Epithelial cell of esophagus (primary cell): ENCODE data around the gene INTS3.
"Not testable (repeated sequence)": the region's sequence is repeated elsewhere in the genome, so short reads cannot be mapped to it uniquely, and the experiment has no call there.

Source experiments
- DNase-seq: peaks from one replicate; pipeline ENCODE4 v3.0.0; 2010; ENCODE audit warnings: low read depth
- H3K4me3 ChIP-seq: 2 replicates; pipeline ENCODE4 v1.5.1; 2011; ENCODE audit warnings: mild to moderate bottlenecking, low read length, control low read depth
- TF ChIP-seq, protein P1 (sequence below): IDR thresholded peaks from 2 replicates; pipeline ENCODE4 v1.5.1; 2011; ENCODE audit warnings: low read depth, mild to moderate bottlenecking, low read length, control low read depth, inconsistent platforms; ENCODE audit not compliant: insufficient read depth; ENCODE audit errors: missing control alignments

INTS3 gene

DNA sequence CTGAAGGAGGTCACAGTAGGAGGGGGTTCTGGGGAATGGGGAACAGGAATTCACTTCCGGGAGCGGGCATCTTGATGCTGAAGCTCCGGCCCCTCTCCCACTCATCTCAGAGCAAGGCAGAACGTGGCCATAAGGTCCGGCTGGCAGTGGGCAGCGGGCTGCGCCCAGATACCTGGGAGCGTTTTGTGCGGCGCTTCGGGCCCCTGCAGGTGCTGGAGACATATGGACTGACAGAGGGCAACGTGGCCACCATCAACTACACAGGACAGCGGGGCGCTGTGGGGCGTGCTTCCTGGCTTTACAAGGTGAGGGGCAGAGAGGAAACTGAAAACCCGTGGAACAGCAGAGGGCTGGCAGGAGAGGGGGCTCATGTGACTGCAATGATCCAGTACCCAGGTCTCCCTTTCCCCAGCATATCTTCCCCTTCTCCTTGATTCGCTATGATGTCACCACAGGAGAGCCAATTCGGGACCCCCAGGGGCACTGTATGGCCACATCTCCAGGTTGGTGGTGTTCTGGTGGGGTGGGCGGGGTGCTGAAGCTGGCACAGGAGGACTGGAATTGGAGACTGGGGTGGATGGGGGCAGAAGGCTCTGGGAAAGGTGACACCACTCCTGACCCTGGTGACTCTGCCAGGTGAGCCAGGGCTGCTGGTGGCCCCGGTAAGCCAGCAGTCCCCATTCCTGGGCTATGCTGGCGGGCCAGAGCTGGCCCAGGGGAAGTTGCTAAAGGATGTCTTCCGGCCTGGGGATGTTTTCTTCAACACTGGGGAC, 50.4 kb downstream of the INTS3 start:
- DNase-seq, result no peak
- H3K4me3 ChIP-seq, result no peak overlapping the region
- TF ChIP-seq, protein P1, sequence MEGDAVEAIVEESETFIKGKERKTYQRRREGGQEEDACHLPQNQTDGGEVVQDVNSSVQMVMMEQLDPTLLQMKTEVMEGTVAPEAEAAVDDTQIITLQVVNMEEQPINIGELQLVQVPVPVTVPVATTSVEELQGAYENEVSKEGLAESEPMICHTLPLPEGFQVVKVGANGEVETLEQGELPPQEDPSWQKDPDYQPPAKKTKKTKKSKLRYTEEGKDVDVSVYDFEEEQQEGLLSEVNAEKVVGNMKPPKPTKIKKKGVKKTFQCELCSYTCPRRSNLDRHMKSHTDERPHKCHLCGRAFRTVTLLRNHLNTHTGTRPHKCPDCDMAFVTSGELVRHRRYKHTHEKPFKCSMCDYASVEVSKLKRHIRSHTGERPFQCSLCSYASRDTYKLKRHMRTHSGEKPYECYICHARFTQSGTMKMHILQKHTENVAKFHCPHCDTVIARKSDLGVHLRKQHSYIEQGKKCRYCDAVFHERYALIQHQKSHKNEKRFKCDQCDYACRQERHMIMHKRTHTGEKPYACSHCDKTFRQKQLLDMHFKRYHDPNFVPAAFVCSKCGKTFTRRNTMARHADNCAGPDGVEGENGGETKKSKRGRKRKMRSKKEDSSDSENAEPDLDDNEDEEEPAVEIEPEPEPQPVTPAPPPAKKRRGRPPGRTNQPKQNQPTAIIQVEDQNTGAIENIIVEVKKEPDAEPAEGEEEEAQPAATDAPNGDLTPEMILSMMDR, result no peak

DNA sequence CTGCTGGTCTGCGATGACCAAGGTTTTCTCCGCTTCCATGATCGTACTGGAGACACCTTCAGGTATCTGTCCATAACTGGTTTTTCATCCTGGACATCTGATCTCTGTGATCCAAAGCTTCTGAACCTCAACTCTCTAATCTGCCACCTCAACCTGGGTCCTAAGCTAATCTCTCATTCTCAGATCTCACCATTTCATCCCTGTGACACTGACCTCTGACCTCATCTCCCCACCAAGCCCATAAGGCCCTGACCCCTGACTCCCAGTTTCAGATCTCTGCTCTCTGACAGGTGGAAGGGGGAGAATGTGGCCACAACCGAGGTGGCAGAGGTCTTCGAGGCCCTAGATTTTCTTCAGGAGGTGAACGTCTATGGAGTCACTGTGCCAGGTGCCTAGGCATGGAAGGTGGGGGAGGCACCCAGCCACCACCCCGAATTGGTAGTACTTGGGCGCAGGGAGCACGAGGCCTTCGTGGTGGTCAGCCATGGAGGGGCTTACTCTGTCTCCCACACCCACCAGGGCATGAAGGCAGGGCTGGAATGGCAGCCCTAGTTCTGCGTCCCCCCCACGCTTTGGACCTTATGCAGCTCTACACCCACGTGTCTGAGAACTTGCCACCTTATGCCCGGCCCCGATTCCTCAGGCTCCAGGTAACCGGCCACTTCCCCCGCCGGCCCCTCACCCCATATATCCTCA, 51.1 kb downstream of the INTS3 start:
- TF ChIP-seq, protein P1, result no peak
- no peak for DNase-seq
- no peak overlapping the region for H3K4me3 ChIP-seq

DNA sequence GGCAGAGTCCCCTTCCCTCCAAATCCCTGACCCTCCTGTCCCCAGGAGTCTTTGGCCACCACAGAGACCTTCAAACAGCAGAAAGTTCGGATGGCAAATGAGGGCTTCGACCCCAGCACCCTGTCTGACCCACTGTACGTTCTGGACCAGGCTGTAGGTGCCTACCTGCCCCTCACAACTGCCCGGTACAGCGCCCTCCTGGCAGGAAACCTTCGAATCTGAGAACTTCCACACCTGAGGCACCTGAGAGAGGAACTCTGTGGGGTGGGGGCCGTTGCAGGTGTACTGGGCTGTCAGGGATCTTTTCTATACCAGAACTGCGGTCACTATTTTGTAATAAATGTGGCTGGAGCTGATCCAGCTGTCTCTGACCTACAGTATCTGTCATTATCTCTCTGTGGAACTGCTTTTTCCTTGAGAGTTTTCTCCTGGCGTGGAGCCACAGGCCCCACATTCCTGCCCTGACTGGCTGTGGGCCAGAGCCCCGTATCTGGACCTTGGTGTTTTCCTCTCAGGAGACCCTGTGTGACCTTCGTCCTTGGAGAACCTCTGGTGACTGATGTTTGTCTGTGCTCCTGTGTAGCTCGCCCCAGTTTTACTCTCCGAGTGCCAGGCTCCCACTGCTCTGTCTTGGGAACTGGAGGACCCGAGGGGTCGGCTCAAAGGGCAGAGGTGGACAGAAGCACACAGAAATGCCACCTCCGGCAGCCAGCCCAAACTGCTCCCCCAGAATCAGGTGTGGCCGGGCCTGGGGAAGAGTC, 52.1 kb downstream of the INTS3 start:
- no peak for DNase-seq
- TF ChIP-seq, protein P1, result no peak
- no peak overlapping the region for H3K4me3 ChIP-seq

DNA sequence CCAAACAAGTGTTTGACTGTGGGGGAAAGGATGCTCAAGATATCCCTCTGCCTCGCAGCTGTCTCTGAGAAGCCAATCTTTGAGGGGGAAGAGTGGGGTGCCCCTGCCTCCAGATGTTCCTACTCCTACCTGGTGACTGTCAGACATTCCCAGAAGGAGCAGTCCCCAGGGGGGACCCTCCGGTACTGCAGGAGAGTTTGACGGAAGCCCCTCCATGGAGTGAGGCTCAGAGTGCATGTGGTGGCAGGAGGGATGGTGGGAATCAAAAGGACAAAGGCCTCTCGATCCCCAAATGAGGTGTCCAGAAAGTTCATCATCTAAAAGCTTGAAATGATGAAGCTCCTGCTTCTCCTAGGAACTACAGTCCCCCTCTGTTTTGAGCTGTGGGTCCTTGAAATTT, 52.7 kb downstream of the INTS3 start:
- no peak overlapping the region for H3K4me3 ChIP-seq
- TF ChIP-seq, protein P1, result no peak
- DNase-seq, result no peak

DNA sequence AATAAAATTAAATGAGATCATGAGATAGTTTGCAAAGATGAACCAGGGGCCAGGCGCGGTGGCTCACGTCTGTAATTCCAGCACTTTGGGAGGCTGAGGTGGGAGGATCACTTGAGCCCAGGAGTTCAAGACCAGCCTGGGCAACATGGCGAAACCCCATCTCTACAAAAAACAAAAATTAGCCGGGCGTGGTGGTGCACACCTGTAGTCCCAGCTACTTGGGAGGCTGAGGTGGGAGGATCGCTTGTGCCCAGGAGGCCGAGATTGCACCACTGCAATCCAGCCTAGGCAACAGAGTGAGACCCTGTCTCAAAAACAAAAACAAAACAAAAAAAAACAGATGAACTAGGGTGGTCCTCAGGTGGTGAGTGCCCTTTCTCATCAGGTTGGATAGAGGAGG, 54.8 kb downstream of the INTS3 start:
- not testable (repeated sequence) for H3K4me3 ChIP-seq, DNase-seq

DNA sequence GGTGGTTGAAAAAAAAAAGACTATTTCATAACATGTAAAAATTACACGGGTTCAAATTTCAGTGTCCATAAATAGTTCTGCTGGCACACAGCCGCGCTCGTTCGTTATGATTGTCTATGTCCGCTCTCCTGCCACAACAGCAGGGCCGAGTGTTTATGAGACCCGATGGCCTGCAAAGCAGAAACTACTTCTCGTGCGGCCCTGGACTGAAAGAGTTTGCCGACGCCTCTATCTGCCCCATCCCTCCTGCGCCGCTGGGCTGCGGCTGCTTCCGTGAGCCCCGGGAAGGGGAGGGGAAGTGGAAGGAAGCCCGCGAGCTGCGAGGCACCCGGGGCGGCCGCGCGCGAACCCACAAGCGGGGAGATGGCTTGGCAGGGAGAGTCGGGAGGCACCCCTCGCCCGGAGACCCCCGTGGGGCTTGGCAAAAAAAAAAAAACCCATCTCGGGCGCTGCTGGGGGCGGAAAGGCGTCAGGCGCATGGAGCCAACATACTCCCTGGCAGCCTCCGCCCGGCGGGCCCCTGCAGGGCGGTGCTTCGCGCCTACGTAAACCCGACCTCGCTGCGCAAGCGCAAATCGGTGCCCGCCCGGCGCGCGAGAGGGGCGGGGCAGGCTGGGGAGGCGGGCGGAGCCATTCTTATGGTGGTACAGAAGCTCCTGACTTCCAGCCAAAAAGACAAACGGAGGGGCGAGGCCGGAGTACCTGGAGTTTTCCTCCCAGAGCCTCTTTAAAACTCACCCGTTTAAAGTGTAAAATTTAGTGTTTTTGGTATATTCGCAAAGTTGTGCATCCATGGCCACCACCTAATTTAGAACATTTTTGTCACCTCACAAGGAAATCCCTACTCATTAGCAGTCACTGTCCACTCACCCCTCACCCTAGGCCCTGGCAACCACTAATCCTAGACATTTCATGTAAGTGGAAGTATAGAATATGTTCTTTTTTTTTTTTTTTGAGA, 55.7 kb downstream of the INTS3 start:
- TF ChIP-seq, protein P1, result peak; percentile 27
- H3K4me3 ChIP-seq, result peak overlapping the region; percentile 70
- DNase-seq, result peak; percentile 90
